Measurements from ENCODE around the gene SLX4IP.
"Not testable (repeated sequence)": the region's sequence is repeated elsewhere in the genome, so short reads cannot be mapped to it uniquely, and the experiment has no call there.

Gene SLX4IP

DNA sequence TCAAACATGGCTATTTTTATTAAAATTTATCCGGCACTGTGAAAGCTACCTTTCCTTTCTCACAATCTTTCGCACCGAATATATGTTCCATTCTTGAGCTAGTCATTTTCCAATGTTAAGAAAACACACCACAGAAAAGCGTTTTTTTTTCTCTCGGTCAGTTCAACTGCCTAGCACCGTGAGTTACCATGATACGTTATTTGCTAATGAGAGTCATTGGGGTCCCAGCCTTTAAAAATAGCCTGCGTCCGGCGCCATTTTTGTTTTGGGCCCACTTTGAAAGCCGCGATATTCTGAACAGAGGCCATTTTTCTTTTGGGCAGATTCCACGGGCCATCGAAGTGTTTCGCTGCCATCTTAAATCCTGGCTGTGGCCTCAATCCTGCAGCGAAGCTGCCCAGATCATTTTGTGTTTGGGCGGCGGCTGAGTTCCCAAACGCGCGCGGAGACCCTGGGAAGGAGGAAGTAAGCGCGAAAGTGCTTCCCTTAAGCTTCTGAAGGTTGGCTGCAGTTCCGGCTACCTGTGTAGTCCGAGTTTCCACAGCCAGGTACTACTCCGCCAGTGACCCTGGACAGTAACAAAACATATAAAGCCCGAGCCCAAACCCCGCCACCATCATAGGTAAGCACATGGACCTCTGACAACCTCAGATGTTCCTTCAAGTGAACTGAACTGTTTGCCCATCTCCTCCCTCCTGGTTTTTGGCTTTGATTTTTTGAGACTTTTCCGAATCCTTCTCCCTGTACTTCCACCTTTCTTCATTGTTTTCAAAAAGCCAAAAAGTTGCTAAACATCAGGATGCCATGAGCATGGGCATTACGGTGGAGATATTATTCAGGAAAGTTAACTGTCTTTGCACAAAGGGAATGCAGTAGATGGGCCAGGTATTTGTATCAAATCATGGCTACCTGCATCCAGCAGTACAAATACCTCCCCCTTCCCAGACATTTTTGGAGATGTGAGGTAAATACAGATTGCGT lies at the start of gene SLX4IP:
Gene SLX4IP (plus strand): TSS at position 474 of the 981 bp plus-strand sequence. CDS start 22,900 bp downstream, outside the sequence.
- H3K4me1 ChIP-seq (ENCODE audit: insufficient read depth, low read length): peaks cover 17% of the 10 kb centered on the region
- H3K36me3 ChIP-seq (ENCODE audit: insufficient read depth, low read length): no peaks in the 10 kb centered on the region
- H3K9me3 ChIP-seq (ENCODE audit: control insufficient read depth, insufficient read depth, low read length): no peaks in the 10 kb centered on the region
- peak within 1 kb of the TSS; percentile 94 for H3K9ac ChIP-seq (ENCODE audit: low read depth, low read length)

DNA sequence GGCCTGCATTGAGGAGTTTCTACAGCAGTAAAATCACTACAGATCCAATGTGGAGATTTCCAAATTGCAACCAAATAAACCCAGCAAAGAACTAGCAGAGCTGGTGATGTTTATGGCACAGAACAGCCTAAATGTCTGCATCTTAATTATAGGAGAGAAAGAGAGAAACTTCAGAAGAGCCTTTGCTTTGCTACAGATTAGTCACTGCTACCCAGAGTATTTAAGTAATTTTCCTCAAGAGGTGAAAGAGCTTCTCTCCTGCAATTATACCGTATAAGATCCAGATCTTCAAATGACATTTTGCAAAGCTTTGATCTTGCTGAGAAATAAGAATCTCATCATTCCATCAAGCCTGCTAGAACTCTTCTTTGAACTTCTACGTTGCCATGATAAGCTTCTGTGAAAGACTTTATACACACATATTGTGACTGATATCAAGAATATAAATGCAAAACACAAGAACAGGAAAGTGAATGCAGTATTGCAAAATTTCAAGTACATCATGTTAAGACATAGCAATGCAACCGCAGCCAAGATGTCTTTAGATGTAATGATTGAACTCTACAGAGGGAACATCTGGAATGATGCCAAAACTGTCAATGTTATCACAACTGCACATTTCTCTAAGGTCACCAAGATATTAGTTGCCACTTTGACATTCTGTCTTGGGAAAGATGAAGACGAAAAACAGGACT lies 49.1 kb upstream of the SLX4IP start:
- Histone ChIP-seq H3K4me1 (ENCODE audit: insufficient read depth, low read length) (no peaks in the 10 kb centered on the region), H3K9ac (ENCODE audit: low read depth, low read length) (no peak overlapping the region), H3K36me3 (ENCODE audit: insufficient read depth, low read length) (no peaks in the 10 kb centered on the region), H3K9me3 (ENCODE audit: control insufficient read depth, insufficient read depth, low read length) (peaks cover 7% of the 10 kb centered on the region)

DNA sequence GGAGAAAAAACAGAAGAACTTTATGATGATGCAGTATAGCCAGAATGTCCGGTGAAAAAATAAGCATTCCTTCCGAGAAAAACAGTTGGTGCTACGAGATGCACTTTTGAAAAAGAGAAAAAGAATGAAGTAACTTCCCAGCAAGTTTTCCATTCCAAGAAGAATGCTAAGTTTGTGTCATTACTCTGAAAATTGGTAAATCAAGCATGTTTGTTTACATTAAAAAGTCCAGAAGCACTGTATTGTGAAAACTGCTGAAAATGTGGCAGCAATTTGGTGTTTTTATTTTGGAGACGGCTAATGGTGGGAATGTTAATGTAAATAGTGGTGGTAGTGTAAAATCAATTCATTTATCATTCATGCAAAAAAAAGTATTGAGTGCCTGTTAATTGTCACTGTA lies 47.4 kb upstream of the SLX4IP start:
- Histone ChIP-seq H3K9ac (ENCODE audit: low read depth, low read length) (no peak overlapping the region), H3K4me1 (ENCODE audit: insufficient read depth, low read length) (no peaks in the 10 kb centered on the region), H3K9me3 (ENCODE audit: control insufficient read depth, insufficient read depth, low read length) (peaks cover 7% of the 10 kb centered on the region), H3K36me3 (ENCODE audit: insufficient read depth, low read length) (no peaks in the 10 kb centered on the region)

DNA sequence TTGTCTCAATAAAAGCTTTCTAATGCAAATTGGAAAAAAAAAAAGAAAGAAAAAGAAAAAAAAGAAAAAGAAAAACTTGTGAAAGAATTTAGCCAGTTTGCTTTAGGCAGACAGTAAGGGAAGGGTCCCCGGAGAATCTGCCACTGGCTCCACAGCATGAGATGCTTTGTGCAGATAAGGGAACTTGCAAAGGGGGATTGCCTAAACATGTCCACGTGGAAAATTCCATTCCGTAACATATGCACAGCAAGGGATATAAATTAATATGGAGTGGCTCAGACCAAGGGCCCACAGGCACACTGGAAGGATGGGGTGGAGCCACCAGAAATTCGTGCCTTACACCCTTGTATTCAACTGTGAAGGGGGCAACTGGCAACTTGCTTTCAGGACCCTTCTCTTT lies 46.5 kb upstream of the SLX4IP start:
- Histone ChIP-seq H3K9ac (ENCODE audit: low read depth, low read length) (no peak overlapping the region), H3K4me1 (ENCODE audit: insufficient read depth, low read length) (no peaks in the 10 kb centered on the region), H3K9me3 (ENCODE audit: control insufficient read depth, insufficient read depth, low read length) (peaks cover 7% of the 10 kb centered on the region), H3K36me3 (ENCODE audit: insufficient read depth, low read length) (no peaks in the 10 kb centered on the region)

DNA sequence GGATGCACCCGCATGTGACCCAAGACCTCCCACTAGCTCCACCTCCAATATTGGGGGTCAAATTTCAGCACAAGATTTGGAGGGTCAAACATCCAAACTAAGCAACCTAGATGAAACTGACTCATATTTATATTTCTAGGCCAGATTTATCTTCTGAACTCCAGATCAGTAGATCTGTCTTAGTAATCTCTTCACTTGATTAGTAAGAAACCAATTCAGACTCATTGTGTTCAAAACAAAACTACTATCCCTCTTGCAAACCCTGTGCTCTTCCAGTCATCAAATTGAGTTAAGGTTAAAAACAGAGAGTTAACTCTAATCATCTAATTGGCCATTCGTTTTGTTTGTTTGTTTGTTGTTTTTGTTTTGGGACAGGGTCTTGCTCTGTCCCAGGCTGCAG lies 44.4 kb upstream of the SLX4IP start:
- no peak overlapping the region for H3K9ac ChIP-seq (ENCODE audit: low read depth, low read length)
- H3K4me1 ChIP-seq (ENCODE audit: insufficient read depth, low read length): no peaks in the 10 kb centered on the region
- no peaks in the 10 kb centered on the region for H3K36me3 ChIP-seq (ENCODE audit: insufficient read depth, low read length)
- H3K9me3 ChIP-seq (ENCODE audit: control insufficient read depth, insufficient read depth, low read length): peaks cover 10% of the 10 kb centered on the region

DNA sequence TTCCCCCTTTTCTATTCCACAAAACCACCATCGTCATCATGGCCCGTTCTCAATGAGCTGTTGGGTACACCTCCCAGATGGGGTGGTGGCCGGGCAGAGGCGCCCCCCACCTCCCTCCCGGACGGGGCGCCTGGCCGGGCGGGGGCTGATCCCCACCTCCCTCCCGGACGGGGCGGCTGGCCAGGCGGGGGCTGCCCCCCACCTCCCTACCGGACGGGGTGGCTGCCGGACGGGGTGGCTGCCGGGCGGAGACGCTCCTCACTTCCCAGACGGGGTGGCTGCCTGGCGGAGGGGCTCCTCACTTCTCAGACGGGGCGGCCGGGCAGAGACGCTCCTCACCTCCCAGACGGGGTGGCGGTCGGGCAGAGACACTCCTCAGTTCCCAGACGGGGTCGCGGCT lies 40.4 kb upstream of the SLX4IP start:
- not testable (repeated sequence) for H3K9me3 ChIP-seq (ENCODE audit: control insufficient read depth, insufficient read depth, low read length); H3K9ac ChIP-seq (ENCODE audit: low read depth, low read length); H3K36me3 ChIP-seq (ENCODE audit: insufficient read depth, low read length); H3K4me1 ChIP-seq (ENCODE audit: insufficient read depth, low read length)

DNA sequence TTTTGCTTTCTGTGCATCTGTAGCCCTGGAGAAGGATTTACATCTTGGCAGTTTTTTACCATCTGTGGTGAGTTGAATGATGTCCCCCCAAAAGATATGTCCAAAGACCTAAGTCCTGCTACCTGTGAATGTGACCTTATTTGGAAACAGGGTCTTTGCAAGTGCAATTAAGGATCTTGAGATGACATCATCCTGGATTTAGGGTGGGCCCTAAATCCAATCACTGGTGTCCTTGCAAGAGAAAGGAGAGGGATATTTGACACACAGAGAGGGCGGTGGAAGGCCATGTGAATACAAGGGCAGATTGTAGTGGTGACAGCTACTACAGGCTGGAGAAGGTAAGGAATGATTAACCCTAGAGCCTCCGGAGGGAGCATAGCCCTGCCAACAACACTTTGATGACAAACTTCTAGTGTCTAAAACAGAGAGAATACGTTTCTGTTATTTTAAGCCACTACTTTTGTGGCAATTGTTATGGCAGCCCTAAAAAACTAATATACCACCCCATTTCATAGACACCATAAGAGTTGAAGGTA lies 36.2 kb upstream of the SLX4IP start:
- no peaks in the 10 kb centered on the region for H3K36me3 ChIP-seq (ENCODE audit: insufficient read depth, low read length)
- H3K9me3 ChIP-seq (ENCODE audit: control insufficient read depth, insufficient read depth, low read length): 0 out of 2 replicates have a peak, but pooled peaks cover under 1% of the 10 kb centered on the region
- H3K4me1 ChIP-seq (ENCODE audit: insufficient read depth, low read length): 0 out of 2 replicates have a peak, but pooled peaks cover 3% of the 10 kb centered on the region
- H3K9ac ChIP-seq (ENCODE audit: low read depth, low read length): no peak overlapping the region

DNA sequence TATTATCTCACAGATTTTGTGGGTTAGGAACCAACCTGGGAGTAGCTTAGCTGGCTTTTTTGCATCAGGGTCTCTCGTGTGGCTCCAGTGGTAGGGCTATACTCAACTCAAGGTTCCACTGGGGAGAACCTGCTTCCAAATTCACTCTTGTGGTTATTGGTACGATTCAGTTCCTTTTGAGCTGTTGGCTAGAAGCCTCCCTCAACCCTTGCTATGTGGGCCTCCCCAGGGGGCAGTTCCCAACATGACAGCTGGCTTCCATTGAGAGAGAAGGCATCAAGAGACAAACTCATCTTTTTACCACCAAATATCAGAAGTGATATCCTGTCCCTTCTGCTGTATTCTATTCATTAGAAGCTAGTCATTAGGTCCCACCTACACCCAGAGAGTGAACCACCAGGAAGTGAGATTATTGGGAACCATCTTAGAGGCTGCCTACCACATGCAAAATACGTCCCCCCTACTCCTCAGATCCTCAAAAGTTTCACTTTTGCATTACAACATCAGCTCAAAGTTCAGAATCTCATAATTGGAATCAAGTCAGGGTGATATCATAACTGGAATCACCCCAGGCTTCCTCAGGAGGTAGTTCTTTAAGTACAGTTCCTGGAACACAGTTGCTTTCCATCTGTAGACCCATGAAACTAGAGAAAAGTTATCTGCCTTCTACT lies 32.0 kb upstream of the SLX4IP start:
- Histone ChIP-seq H3K9ac (ENCODE audit: low read depth, low read length) (no peak overlapping the region), H3K9me3 (ENCODE audit: control insufficient read depth, insufficient read depth, low read length) (no peaks in the 10 kb centered on the region), H3K4me1 (ENCODE audit: insufficient read depth, low read length) (0 out of 2 replicates have a peak, but pooled peaks cover 3% of the 10 kb centered on the region), H3K36me3 (ENCODE audit: insufficient read depth, low read length) (no peaks in the 10 kb centered on the region; the same call in 1 of the 2 replicates)

DNA sequence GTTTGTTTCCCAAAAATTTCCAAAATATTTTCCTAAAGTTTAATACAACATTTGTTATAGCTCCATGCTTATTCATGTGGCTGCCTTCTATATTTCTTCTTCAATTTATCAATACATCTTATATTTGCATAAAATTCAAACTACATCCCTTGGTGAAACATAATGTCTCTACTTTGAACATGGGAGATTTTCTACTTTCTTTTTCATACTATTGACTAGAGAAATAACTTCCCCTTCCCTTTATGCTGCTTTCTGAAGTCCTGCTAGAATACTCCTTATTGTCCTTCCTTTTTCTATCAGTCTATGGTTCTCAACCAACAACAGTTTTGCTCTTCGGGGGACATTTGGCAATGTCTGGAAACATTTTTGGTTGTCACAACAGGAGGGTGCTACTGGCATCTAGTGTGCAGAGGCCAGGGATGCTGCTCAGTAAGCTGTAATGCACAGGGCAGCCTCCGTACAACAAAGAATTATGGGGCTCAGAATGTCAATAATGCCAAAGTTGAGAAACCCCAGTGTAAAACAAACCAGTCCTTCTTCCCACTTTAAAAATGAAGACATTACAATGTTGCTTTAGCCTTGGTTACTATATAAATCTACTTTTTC lies 31.0 kb upstream of the SLX4IP start:
- no peaks in the 10 kb centered on the region; the same call in 1 of the 2 replicates for H3K36me3 ChIP-seq (ENCODE audit: insufficient read depth, low read length)
- no peak overlapping the region for H3K9ac ChIP-seq (ENCODE audit: low read depth, low read length)
- no peaks in the 10 kb centered on the region for H3K4me1 ChIP-seq (ENCODE audit: insufficient read depth, low read length)
- no peaks in the 10 kb centered on the region for H3K9me3 ChIP-seq (ENCODE audit: control insufficient read depth, insufficient read depth, low read length)

DNA sequence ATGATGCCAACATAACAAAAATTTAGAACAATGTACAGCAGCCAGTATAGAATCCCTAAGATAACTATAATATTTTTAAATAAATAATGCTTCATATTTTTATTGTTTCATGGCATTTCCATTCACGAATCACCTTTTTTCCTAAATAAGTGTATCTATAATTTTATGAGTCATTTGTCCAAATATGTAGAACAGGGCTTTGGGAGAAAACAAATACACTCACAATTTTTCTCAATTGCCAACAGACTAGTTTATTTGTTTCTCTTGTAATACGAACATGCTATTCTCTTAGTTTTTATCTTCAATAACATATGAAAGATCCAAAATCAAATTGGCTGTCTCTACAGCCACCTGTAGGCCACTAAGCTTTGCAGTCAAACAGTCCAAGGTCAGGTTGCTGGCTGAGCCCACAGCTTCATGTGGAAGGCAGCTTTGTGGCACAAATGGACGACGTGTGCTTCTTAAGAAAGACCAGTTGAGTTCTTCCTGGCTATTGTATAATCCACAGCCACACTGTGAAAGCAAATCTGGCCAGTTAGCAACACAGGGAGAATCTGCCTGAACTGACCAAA lies 30.1 kb upstream of the SLX4IP start:
- H3K4me1 ChIP-seq (ENCODE audit: insufficient read depth, low read length): no peaks in the 10 kb centered on the region
- no peaks in the 10 kb centered on the region; the same call in 1 of the 2 replicates for H3K36me3 ChIP-seq (ENCODE audit: insufficient read depth, low read length)
- H3K9ac ChIP-seq (ENCODE audit: low read depth, low read length): no peak overlapping the region
- H3K9me3 ChIP-seq (ENCODE audit: control insufficient read depth, insufficient read depth, low read length): no peaks in the 10 kb centered on the region

DNA sequence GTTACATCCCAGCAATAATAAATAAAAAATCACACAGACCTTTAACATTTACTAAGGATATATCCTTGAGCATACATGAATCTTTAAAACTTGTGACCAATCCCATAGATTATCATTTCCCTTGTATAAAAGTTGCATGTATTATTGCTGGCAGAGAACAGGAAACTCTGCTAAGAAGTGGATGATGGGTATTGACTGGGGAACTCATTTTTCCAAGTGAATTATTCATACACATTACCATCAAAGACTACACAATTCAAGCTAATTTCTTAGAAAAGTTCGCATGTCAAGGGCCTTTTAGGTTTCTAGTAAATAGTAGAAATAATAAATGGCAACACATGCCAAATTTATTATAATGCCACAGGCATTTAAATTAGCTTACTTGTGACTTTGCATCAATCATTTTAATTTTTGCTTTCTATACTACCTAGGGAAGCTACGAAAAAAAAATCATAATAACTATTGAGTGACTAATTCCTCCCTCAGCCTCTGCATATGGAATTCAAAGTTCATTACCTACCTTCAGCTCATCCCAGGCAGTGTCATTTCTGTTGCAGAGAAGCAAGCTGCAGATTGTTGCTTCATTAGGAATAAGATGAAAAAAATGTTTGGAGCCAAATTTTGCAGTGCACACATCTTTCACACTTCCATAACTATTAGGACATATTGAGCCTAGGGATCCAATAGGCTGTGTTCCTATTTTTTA lies 26.8 kb upstream of the SLX4IP start:
- Histone ChIP-seq H3K36me3 (ENCODE audit: insufficient read depth, low read length) (peaks cover 3% of the 10 kb centered on the region), H3K9ac (ENCODE audit: low read depth, low read length) (no peak overlapping the region), H3K9me3 (ENCODE audit: control insufficient read depth, insufficient read depth, low read length) (no peaks in the 10 kb centered on the region), H3K4me1 (ENCODE audit: insufficient read depth, low read length) (no peaks in the 10 kb centered on the region)

DNA sequence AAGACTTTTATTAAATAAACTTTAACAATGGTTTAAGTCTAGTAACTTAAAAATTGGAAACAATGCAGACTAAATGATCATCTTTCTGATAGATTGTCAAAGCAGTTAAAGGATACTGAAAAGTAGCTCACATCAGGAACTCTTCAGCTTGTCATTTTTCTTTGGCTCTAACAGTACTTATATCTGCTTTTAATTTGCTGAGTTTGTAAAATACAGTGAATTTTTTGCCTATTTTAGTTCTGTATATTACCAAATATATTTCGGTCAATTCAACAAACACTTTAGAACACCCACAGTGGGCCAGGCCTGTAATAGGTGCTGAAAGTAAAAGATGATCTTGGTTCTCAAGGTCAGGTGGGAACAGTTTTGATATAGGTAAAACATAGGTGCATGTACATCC lies 23.4 kb upstream of the SLX4IP start:
- Histone ChIP-seq H3K36me3 (ENCODE audit: insufficient read depth, low read length) (peaks cover 3% of the 10 kb centered on the region; the same call in 1 of the 2 replicates), H3K9ac (ENCODE audit: low read depth, low read length) (no peak overlapping the region), H3K9me3 (ENCODE audit: control insufficient read depth, insufficient read depth, low read length) (no peaks in the 10 kb centered on the region), H3K4me1 (ENCODE audit: insufficient read depth, low read length) (peaks cover 11% of the 10 kb centered on the region)
